NAMALWA (cell line): Measurements from ENCODE around the gene ANKRD6.
A peak's percentile ranks its signal among the peaks of the same experiment; 100 is the strongest.

Experiments used
- DNase-seq: peaks from one replicate; pipeline ENCODE4 v3.0.0-alpha.2; 2015; ENCODE audit warnings: low spot score

ANKRD6 gene

GRCh38 chr6:89471287-89471867, 38.4 kb downstream of the ANKRD6 start:
- DNase-seq, result no peak

- no peak for DNase-seq
Measured at GRCh38 chr6:89475101-89475500, 42.1 kb downstream of the ANKRD6 start.

DNA sequence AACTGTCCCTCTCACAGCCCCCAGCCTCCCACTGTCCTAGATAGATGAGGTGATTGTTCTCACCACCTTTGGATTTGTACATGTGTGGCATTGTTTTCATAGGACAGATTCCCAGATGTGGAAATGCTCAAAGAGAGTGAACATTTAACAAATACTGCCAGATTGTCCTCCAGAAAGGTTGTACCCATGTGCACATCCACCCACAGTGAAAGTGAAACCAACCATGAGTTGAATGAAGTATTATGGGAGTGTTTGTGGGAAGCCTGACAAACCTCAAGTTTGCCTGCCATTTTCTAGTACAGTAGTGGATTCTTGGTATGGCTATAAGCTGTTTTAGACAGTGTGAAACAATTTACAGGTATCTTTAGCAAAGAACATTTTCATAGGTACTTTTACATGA, 42.7 kb downstream of the ANKRD6 start:
- DNase-seq, result peak; percentile 11

DNA sequence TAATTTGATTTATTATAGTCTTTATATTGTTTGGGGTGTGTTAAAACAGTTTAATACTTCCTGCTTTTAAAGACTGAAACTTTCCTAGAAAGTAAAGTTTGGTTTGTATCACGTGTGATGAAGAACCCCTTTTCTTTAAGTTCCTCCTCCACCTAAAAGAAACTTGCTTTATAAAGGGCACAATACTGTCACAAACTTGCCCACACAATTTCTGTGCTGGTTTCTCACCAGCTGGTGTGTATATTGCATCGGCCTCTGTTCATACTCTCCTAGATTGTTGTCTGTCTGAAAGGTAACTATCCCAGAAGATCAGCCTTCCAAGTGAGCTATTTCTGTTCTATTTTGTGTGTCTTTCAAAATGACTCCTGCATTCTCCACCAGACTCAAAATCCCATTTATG, 46.9 kb downstream of the ANKRD6 start:
- DNase-seq, result no peak

- DNase-seq, result no peak
Measured at GRCh38 chr6:89481695-89482094, 48.7 kb downstream of the ANKRD6 start.

DNA sequence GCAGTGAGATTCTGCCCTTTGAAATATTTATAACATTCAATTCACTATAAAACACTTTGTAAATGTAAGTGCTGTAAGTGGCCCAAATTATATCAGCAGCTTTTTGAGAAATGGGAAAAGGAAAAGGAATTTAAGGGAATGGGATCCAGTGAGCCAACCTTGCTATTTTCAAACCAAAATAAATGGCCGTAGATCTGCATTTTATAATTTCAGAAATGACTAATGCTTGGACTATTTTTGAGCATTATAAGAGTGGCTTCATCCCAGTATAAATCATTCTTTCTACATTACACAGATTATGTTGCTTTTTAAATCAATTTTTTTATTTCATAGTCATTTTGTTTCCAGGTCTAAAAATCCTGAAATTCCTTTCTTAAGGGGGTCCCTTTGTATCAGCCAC, 49.2 kb downstream of the ANKRD6 start:
- DNase-seq, result no peak

DNA sequence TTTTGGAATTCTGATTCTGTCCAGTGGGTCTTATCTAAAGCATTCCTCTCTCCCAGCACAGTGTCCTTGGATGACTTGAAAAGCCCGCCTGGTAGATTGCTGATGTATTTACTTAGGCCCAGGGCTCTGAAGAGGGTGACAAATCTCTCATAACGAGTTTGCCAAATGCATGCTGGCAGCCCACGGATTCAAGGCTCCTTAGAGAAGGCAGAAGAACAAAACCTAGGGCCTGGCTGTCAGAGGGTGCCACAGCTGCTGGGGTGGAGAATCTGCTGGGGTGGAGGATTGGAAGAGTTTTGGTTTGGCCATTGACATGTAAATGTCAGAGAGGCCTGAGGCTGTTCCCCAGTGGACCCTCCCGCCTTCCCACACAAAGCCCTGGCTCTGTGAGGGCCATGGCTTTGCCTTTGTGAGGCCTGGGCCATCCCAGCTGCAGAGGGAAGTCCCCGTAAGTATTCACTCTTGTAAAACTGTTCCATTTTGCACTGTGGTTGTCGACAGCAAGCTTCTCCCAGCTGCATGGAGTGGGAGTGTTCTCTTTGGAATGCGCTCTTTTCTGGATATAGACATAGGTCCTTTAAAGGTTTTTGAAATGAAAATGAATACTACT, 50.3 kb downstream of the ANKRD6 start:
- DNase-seq, result no peak

- DNase-seq, result no peak
Measured at GRCh38 chr6:89485320-89485719, 52.4 kb downstream of the ANKRD6 start.

GRCh38 chr6:89487864-89488263, 54.9 kb downstream of the ANKRD6 start:
- DNase-seq, result no peak

- DNase-seq, result no peak
Measured at GRCh38 chr6:89488438-89488837, 55.5 kb downstream of the ANKRD6 start.

DNA sequence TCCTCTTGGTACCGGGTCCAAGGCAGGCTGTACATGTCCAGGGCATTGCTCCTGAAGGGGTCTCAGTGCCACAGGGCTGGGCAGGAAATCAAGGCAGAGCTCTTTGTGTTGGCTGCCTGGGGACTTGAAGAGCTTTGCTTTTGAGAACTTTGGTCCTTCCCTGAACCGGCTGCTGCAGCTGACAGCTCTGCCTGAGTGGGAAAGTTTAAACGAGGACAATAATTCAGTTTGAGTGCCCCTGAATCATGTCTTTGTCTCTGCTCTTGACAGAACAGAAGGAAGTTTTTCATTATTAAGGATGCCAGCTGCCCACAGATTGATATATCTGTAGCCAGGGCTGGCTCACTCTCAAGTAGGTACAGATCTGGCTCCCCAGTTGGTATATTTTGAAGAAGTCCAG, 56.1 kb downstream of the ANKRD6 start:
- no peak for DNase-seq

DNA sequence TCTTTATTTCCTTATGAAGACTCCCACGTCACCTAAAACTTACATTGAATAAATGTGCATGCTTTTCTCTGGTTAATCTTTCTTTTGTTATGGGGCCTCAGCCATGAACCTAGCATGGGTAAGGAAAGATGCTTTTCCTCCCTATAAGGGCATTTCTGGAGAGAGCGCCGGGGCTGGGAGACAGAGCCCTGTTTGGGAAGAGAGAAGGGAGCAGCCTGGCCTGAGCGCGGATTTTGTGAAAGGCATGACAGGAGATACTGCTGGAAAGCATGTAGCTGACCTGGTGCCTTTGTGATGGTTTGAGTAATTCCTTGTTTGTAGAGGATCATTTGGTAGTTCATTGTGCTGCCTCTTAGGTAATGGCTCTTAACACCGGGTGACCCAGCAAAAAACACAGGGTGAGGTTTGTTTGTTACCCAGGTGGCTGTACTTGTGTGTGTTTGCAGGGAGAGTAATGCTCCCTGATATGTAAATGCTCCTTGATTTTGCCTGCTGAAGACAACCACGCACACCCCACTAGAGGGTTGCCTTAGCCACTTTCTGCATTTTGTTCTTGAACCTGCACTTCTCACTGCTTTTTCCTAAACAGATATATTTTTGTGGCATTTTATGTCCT, 59.2 kb downstream of the ANKRD6 start:
- no peak for DNase-seq

DNA sequence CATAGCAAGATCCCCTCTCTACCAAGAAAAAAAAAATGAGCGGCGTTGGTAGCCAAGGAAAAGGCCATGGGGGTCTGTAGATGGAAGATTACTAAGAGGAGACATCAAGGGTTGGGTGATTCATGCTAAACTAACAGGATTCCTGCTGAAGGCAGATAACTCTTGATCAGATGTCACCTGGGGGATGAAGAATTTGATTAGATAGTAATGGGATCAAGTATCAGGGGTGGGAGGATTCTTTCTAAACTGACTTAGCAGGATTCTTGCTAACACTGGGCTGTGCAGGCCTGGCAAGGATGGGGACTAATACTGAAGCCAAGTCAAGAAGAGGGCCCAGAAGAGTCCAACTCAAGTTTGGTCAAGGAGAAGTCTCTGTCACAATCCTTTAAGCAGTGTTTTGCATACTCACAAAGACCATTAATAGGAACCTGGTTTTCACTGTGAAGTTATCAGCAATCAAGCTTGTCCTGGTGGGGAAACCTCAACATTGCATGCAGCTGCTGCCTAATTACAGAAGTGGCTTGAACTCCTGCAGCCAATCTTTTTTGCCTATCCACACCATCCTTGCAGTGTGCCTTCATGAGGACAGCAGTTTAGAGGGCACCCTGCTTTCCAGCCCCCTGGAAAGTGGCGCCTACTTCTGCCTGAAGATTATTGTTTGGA, 61.3 kb downstream of the ANKRD6 start:
- peak; percentile 62 for DNase-seq

DNA sequence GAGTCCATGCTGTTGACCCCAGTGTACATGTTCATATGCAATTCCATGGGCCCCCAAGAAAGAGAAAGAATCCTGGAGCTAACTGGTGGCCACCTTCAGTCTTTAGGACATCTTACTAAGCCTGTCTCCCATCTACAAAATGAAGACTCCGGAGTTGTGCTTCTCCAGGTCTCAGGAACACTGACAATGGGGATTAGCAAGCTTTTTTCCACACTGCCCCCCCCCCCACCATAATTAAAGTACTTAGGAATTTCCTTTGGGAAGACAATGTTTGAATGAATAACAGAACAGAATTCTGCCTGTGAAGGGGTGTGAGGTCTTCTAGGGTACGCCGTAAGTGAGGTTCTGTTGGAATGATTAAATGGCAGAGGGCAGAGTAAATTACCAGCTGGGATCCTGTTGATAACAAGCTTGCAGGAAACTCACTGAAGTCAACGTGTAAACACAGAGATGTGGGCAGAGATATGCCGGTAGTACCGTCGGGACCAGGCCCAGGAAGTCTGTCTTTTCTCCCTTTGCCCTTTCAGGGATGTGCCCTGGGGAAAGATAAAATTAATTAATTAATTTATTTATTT, 63.1 kb downstream of the ANKRD6 start:
- DNase-seq, result no peak

GRCh38 chr6:89500611-89501010, 67.7 kb downstream of the ANKRD6 start:
- DNase-seq, result no peak

DNA sequence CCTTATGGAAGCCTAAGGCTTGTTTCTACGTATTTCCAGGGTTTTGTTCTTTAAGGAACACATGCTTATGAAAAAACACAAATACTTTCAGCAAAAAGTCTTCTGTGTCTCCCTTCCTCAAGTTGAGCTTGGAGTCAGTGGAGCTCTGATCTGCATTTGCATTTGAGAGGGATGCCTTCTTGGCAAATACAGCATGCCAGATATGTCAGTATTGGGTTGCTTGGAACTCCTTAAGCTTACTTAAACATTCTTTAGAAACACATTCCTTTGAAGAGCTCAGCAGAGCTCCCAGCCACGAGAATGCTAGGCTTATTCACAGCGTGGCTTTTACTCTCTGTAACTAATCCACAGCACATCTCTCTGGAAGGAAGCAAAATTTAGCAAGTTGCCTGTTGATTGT, 68.3 kb downstream of the ANKRD6 start:
- DNase-seq, result no peak

- DNase-seq, result no peak
Measured at GRCh38 chr6:89501753-89502152, 68.8 kb downstream of the ANKRD6 start.

- no peak for DNase-seq
Measured at GRCh38 chr6:89503641-89504040, 70.7 kb downstream of the ANKRD6 start.

DNA sequence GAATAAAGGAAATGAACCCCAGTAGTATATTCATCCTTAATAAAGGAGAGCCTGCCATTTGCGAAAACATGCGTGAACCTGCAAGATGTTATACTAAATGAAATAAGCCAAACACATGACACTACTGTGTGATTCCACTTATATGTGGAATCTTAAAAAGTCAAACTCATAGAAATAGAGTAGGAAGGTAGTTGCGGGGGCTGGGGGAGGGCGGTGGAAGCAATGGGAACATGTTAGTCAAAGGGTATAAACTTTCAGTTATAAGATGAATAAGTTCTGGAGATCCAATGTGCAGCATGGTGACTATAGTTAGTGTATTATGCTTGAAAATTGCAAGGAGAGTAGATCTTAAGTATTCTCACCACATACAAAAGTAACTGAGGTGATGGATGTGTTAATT, 72.9 kb downstream of the ANKRD6 start:
- no peak for DNase-seq

DNA sequence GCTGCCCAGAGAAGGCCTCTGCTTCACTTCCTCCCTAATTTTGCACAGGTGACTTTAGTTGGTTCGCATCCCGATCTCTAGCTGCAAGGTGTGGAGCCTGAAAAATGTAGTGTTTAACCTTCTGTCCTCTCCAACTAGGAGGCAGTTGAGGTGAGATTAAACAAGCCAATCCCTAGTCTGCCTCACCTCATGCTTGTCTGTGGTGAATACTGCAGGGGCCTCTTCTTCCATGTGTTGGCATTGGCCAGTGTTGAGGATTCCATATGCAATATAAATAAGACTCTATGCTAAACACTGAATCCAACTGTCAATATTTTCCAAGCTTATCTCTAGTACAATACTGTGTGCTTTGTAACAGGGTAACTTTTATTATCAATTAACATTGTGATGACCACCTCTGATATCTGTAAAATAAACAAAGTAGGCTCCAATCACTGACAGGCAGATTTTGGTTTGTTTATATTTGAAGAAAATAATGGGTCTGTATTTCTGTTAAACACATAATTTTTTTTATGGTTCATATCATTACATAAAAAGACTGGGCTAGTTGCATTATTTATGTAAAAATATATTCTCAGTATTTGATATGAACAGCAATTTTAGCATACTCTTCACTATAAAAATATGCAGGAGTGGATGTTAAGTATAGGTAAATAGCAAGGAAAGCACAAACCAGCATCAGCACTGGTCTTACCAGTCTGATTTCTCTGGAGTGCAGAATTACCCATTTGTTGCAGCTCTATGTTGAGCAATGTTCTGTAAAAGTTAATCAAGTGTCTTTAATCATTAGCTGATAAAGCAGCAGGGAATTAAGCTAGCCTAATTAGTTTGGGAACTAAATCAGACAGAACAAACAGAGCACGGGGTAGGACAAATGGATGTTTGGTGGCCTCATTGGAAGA, 74.0 kb downstream of the ANKRD6 start:
- no peak for DNase-seq

GRCh38 chr6:89508755-89509563, 76.0 kb downstream of the ANKRD6 start:
- no peak for DNase-seq
